Breast epithelium (tissue), 3 donors: Measurements from ENCODE around the gene PRPF19.

ENCODE experiments used
- POLR2AphosphoS5 ChIP-seq, 3 donors: sonication (generic); formaldehyde crosslinking; IDR thresholded peaks; one replicate each; pipeline ENCODE4 v1.6.1; 2017; ENCODE audit warnings: antibody characterized with exemption in 3 of 3
- TF ChIP-seq, protein P1 (sequence below), 3 donors: fragments of 450-650 bp; IDR thresholded peaks; one replicate each; pipeline ENCODE4 v1.5.1; 2016 to 2017; ENCODE audit warnings: antibody characterized with exemption in 3 of 3, mild to moderate bottlenecking in 3 of 3, moderate library complexity in 3 of 3

DNA sequence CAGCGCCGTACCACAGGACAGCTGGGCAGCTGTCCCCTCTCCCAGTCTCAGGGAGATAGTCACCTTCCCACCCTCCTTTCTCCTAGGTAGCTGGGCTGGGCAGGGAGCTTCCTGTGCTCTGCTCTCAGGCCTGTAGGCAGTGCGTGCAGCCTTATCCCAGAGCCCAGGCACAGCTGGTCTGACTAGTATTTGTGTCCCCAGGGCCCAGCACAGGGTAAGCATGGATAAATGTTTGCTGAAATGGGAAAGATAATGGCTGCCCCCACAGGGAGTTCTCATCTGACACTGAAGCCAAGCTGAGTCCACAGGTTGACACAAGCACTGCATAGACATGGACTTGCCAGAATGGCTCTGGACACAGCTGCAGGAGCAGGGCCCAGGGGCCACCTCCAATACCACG is 35.8 kb upstream of the PRPF19 start:
- TF ChIP-seq, protein P1, sequence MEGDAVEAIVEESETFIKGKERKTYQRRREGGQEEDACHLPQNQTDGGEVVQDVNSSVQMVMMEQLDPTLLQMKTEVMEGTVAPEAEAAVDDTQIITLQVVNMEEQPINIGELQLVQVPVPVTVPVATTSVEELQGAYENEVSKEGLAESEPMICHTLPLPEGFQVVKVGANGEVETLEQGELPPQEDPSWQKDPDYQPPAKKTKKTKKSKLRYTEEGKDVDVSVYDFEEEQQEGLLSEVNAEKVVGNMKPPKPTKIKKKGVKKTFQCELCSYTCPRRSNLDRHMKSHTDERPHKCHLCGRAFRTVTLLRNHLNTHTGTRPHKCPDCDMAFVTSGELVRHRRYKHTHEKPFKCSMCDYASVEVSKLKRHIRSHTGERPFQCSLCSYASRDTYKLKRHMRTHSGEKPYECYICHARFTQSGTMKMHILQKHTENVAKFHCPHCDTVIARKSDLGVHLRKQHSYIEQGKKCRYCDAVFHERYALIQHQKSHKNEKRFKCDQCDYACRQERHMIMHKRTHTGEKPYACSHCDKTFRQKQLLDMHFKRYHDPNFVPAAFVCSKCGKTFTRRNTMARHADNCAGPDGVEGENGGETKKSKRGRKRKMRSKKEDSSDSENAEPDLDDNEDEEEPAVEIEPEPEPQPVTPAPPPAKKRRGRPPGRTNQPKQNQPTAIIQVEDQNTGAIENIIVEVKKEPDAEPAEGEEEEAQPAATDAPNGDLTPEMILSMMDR (IDR thresholded peaks at IDR 0.05) = no peak
- no peak for TF ChIP-seq POLR2AphosphoS5 (IDR thresholded peaks at IDR 0.05)
